ENCODE results near the gene PRDM5.

- TF ChIP-seq YY1 (IDR thresholded peaks at IDR 0.05; ENCODE audit: insufficient read depth, insufficient replicate concordance, low read depth, low read length) (no peak), EP300 (IDR thresholded peaks at IDR 0.05; ENCODE audit: low read depth in 2 of 2, low read length in 2 of 2) (no peak), EP300 (CRISPR knock-in tag; IDR thresholded peaks at IDR 0.05; ENCODE audit: borderline replicate concordance) (no peak), ZMYM4 (CRISPR knock-in tag; IDR thresholded peaks at IDR 0.05) (no peak)
- TF ChIP-seq, protein P1, sequence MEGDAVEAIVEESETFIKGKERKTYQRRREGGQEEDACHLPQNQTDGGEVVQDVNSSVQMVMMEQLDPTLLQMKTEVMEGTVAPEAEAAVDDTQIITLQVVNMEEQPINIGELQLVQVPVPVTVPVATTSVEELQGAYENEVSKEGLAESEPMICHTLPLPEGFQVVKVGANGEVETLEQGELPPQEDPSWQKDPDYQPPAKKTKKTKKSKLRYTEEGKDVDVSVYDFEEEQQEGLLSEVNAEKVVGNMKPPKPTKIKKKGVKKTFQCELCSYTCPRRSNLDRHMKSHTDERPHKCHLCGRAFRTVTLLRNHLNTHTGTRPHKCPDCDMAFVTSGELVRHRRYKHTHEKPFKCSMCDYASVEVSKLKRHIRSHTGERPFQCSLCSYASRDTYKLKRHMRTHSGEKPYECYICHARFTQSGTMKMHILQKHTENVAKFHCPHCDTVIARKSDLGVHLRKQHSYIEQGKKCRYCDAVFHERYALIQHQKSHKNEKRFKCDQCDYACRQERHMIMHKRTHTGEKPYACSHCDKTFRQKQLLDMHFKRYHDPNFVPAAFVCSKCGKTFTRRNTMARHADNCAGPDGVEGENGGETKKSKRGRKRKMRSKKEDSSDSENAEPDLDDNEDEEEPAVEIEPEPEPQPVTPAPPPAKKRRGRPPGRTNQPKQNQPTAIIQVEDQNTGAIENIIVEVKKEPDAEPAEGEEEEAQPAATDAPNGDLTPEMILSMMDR (CRISPR knock-in tag; IDR thresholded peaks at IDR 0.05), result no peak
- TF ChIP-seq, protein P2, sequence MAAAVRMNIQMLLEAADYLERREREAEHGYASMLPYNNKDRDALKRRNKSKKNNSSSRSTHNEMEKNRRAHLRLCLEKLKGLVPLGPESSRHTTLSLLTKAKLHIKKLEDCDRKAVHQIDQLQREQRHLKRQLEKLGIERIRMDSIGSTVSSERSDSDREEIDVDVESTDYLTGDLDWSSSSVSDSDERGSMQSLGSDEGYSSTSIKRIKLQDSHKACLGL (CRISPR knock-in tag; IDR thresholded peaks at IDR 0.05), result no peak
Observed at GRCh38 chr4:120864969-120865368, 57.6 kb downstream of the PRDM5 start.
